ENCODE results near the gene GIGYF2.

GIGYF2 gene

GRCh38 chr2:232870018-232870765 is 173.1 kb downstream of the GIGYF2 start, which contains the start of gene SNORC:
SNORC (plus strand) TSS chr2:232870264; CDS start chr2:232870342, 78 bp downstream.
- in situ Hi-C loops (cut with HindIII; ENCODE audit: low sequenced_read_pairs), result no loop called here
- H3K4me3 ChIP-seq (ENCODE audit: low read depth, low read length), result no peak within 1 kb of the TSS
- TF ChIP-seq CTCF (IDR thresholded peaks at IDR 0.05; ENCODE audit: low read depth, low read length), result no peak
- no peak for DNase-seq (ENCODE audit: low read depth, low spot score)

DNA sequence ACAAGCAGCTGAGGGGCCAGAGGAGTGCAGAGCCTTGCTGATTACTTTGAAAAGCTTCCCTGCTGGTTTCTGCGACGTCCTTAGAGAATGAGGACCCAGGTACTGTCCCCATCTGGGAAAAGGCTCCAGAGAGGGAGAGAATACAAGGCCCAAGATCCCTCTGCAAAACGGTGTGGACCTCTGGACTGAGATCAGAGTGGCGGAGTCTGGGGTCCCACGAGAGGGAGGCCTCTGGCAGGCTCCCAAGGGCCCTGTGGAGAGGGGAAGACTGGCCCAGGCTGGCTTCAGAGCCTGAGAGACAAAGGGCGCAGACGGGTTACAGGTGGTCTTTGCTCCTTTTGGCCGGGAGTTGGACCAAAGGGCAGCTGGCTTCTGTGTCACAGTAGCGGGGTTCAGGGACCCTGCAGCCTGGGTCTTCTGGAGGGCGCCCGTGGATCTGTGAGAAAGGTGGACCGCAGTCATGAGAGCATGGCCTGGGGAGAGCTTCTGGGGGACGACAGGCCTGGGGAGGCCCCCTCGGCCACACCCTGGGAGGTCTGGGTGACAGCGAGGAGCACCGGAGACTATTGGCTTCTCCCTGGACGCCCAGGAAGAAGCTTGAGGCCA is 173.7 kb downstream of the GIGYF2 start:
- no peak for DNase-seq (ENCODE audit: low read depth, low spot score)
- TF ChIP-seq CTCF (IDR thresholded peaks at IDR 0.05; ENCODE audit: low read depth, low read length), result no peak
- in situ Hi-C loops (cut with HindIII; ENCODE audit: low sequenced_read_pairs), result no loop called here
- H3K4me3 ChIP-seq (ENCODE audit: low read depth, low read length), result no peak overlapping the region

DNA sequence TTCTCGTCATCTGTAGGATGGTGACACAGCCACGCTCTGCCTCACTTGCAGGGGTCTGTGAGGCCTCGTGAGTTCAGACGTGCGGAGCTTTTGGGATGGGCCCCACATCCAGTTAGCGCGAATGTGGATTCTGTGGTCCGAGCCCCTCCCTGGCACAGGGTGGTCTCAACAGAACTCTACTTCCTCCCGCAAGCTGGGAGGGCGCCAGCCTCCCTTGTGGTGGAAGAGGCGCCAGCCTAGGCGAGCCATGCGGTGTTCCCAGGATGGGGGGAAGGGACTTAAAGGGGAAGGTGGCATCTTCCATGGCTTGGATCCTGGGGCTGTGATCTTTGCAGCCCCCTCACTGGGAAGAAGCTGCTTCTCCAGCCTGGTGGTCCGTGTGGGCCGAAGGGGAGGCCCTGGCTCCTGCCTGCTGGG is 174.3 kb downstream of the GIGYF2 start:
- no peak overlapping the region for H3K4me3 ChIP-seq (ENCODE audit: low read depth, low read length)

GRCh38 chr2:232871835-232872736 is 175.0 kb downstream of the GIGYF2 start:
- in situ Hi-C loops (cut with HindIII; ENCODE audit: low sequenced_read_pairs), result no loop called here
- DNase-seq (ENCODE audit: low read depth, low spot score), result no peak
- no peak overlapping the region for H3K4me3 ChIP-seq (ENCODE audit: low read depth, low read length)
- TF ChIP-seq CTCF (IDR thresholded peaks at IDR 0.05; ENCODE audit: low read depth, low read length), result no peak

More for the DNA sequence above, 174.3 kb downstream of the GIGYF2 start:
- in situ Hi-C loops (cut with HindIII; ENCODE audit: low sequenced_read_pairs), result no loop called here
- TF ChIP-seq CTCF (IDR thresholded peaks at IDR 0.05; ENCODE audit: low read depth, low read length), result no peak
- no peak for DNase-seq (ENCODE audit: low read depth, low spot score)

- in situ Hi-C loops (cut with HindIII; ENCODE audit: low sequenced_read_pairs), result no loop called here
- H3K4me3 ChIP-seq (ENCODE audit: low read depth, low read length), result no peak overlapping the region
- TF ChIP-seq CTCF (IDR thresholded peaks at IDR 0.05; ENCODE audit: low read depth, low read length), result no peak
- DNase-seq (ENCODE audit: low read depth, low spot score), result no peak
Measured at GRCh38 chr2:232872826-232873225, 175.7 kb downstream of the GIGYF2 start.

- no peak for DNase-seq (ENCODE audit: low read depth, low spot score)
- TF ChIP-seq CTCF (IDR thresholded peaks at IDR 0.05; ENCODE audit: low read depth, low read length), result no peak
- no peak overlapping the region for H3K4me3 ChIP-seq (ENCODE audit: low read depth, low read length)
- in situ Hi-C loops (cut with HindIII; ENCODE audit: low sequenced_read_pairs), result no loop called here
Measured at GRCh38 chr2:232873292-232873908, 176.3 kb downstream of the GIGYF2 start.
